H1 (cell line): ENCODE measurements around the gene USHBP1. TPM values are rescaled to one million over a fixed set of nuclear protein-coding genes. Genes with fewer than 3 reads are reported as not detected.

Experiments
- CEBPB ChIP-seq: IDR thresholded peaks from 2 replicates; pipeline ENCODE4 v1.6.1; 2012; ENCODE audit warnings: low read depth, low read length
- CTBP2 ChIP-seq: IDR thresholded peaks from 2 replicates; pipeline ENCODE4 v1.7.0; 2011; ENCODE audit warnings: borderline replicate concordance, mild to moderate bottlenecking, moderate library complexity, mixed read lengths, low read length; ENCODE audit not compliant: insufficient read depth, insufficient read length
- polyA plus RNA-seq, 7 experiments: library from polyadenylated mRNA; depleted of rRNA in 3 of 7; stranded (reverse) in 5 of 7; unstranded in 2 of 7; fragments of >200 nt in 5 of 7; fragments of 200-250 nt in 2 of 7; gene quantifications; 1 replicate in 5 of 7; 2 replicates in 1 of 7; 4 replicates in 1 of 7; pipeline versions ENCODE4 v1.2.1 to v1.2.3, GENCODE V29; 2011 to 2013; ENCODE audit warnings: missing spikeins in 2 of 7, mixed read lengths in 2 of 7
- total RNA-seq: library from RNA; stranded (reverse); fragmentation: NEBNext Ultra II Directional; extraction: Animal tissue kit (Norgen Biotek cat#: 25700); gene quantifications from 2 replicates; pipeline ENCODE4 v1.2.1, GENCODE V29; 2021

Gene USHBP1
- total and polyA plus RNA-seq, 2 of the 8 experiments (the other 6 are each of a cell fraction or from before 2014, with no cell fraction given) = 5.0 to 7.5 TPM

DNA sequence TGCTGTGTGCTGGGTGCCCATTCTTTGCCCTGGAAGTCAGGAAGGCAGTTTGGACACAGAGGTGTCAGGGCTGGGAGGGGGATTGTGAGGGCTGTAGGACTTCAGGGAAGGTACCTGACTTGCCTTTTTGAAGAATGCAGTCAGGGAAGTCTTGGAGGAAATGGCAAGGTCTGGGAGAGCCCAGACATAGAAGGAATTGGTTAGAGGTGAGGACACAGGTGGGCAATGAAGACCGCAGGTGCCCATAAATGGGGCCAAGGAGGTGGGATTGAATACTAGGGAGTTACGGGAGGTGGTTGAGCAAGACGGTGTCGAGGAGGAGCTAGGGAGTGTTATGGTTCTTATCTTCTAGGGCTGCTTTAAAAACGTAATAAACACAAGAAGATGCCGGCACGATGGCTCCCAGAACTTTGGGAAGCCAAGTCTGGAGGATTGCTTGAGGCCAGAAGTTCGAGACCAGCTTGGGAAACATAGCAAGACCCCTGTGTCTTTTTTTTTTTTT lies 43.4 kb upstream of the USHBP1 start (continued):
- TF ChIP-seq CTBP2 = no peak
- TF ChIP-seq CEBPB = no peak
